ENCODE results near the gene CSTB. TPM values are rescaled to one million over a fixed set of nuclear protein-coding genes. Genes with fewer than 3 reads are reported as not detected.

CSTB gene
- total and polyA plus RNA-seq, 8 donors, result 0.58 to 403 (median 25.5) TPM

DNA sequence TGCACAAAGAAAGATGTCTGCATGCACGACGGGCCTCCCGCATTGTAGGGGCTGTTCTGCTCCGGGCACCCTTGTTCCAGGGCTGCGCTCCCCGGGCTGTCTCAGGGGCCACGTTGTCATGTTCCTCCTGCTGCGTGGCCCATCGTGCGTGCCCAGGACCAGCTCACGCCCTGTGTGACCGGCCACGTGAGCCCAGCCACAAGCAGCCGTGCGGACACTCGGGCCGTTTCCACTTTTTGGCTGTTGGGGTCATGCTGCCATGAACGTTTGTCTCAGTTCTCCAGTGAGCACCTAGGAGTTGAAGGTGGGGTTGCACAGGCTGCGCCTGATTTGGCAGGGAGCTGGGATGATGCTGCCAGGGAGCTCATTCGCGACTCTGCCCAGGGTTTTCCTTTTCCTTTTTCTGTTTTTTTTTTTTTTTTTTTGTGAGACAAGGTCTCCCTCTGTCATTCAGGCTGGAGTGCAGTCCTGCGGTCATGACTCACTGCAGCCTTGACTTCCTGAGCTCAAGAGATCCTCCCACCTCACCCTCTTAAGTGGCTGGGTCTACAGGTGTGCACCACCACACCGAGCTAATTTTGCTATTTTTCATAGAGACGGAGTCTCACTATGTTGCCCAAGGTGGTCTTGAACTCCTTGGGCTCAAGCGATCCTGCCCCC, 39.8 kb downstream of the CSTB start:
- Histone ChIP-seq H3K27me3 (no peaks in the 10 kb centered on the region), H3K9me3 (no peaks in the 10 kb centered on the region), H3K27ac (peak overlapping the region in 1 of 5 donors; percentile 76), H3K4me3 (no peak overlapping the region), H3K36me3 (peaks cover 0 to 55% (median 30%) of the 10 kb centered on the region in 4 donors), H3K4me1 (peaks cover 18 to 58% (median 46%) of the 10 kb centered on the region in 4 donors)
- no peak for DNase-seq
- intact Hi-C loops (cut with DNase I; ENCODE audit: low total_unique reads), result no loop called here
- WGBS, 5 donors, result 86 to 93% (median 91%) methylated on average over 24 to 25 of the region's 25 CpGs
- TF ChIP-seq, protein P1, sequence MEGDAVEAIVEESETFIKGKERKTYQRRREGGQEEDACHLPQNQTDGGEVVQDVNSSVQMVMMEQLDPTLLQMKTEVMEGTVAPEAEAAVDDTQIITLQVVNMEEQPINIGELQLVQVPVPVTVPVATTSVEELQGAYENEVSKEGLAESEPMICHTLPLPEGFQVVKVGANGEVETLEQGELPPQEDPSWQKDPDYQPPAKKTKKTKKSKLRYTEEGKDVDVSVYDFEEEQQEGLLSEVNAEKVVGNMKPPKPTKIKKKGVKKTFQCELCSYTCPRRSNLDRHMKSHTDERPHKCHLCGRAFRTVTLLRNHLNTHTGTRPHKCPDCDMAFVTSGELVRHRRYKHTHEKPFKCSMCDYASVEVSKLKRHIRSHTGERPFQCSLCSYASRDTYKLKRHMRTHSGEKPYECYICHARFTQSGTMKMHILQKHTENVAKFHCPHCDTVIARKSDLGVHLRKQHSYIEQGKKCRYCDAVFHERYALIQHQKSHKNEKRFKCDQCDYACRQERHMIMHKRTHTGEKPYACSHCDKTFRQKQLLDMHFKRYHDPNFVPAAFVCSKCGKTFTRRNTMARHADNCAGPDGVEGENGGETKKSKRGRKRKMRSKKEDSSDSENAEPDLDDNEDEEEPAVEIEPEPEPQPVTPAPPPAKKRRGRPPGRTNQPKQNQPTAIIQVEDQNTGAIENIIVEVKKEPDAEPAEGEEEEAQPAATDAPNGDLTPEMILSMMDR (IDR thresholded peaks at IDR 0.05), result no peak
- TF ChIP-seq POLR2A (IDR thresholded peaks at IDR 0.05) (no peak), POLR2AphosphoS5 (IDR thresholded peaks at IDR 0.05) (no peak), EP300 (IDR thresholded peaks at IDR 0.05) (no peak)

DNA sequence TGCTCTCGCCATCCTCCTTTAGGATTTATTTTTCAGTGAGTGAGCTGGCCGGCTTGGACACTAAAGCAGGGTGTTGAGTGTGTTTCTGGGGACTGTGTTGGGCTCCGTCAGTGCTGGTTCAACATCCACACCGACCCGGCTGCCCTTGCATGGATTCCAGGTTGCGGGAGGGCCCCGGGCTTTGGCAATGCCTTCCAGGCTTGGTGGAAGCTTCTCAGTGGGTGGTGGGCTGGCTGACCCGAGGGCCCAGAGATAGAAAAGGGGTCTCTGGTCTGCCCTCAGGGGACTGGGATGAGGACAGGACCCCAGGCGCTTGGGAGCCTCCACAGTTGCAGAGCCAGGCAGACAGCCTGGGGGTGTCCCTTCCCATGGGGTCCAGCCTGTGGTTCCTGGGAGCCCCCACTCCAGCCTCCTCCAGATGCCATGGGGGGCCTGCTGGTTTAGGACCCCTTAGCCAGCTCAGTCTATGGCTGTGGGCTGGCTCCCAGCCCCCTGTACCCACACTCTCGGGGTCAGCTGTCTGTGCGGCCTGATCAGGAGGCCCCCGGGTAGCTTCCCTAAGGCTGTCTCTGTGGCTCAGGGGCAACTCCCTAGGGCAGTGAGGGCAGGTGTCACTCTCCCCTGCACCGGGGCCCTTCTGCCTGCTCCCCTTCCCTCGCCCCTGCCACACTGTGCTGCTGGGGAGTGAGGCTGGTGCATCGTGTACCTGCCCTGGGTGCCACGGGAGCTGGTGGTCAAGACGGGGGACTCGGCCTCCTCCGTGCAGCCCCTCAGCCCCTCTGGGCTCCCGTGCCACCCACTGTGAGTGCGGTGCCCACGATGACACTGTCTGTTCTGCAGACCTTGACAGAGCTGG, 40.6 kb downstream of the CSTB start:
- H3K4me1 ChIP-seq, result peaks cover 18 to 58% (median 44%) of the 10 kb centered on the region in 4 donors
- intact Hi-C loops (cut with DNase I; ENCODE audit: low total_unique reads), result no loop called here
- peak overlapping the region; percentile 59 to 82 (median 68) for H3K27ac ChIP-seq

DNA sequence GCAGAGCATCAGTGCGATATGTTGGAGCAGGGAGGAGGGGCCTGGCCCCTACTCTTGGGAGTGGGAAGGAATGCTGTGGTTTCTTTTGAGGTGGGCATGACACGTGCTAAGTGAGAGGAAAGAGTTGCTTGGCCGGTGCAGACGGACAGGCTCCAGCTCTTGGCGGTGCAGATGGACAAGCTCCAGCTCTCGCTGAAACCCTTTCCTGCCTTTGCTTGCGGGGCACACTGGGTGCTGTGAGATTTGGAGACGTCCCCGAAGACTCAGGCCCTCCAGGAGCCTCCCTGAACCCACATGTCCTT, 41.2 kb downstream of the CSTB start:
- H3K4me1 ChIP-seq, result peaks cover 20 to 62% (median 47%) of the 10 kb centered on the region in 4 donors
- H3K4me3 ChIP-seq, result no peak overlapping the region
- H3K9me3 ChIP-seq, result no peaks in the 10 kb centered on the region
- peak; percentile 47 to 54 for DNase-seq
- intact Hi-C loops (cut with DNase I; ENCODE audit: low total_unique reads), result loop anchor here (5.0 kb wide), 1 partner anchor 32 kb away; no protein-coding TSS in a partner anchor
- TF ChIP-seq POLR2A (IDR thresholded peaks at IDR 0.05) (no peak), POLR2AphosphoS5 (IDR thresholded peaks at IDR 0.05) (peak in 2 of 3 donors; percentile 9 to 18)
- no peaks in the 10 kb centered on the region for H3K27me3 ChIP-seq
- H3K36me3 ChIP-seq, result peaks cover 0 to 51% (median 30%) of the 10 kb centered on the region in 4 donors
- 40 to 64% (median 50%) methylated on average over 9 of the region's 9 CpGs for WGBS, 5 donors
- peak overlapping the region; percentile 59 to 82 (median 68) for H3K27ac ChIP-seq

More for the DNA sequence above, 40.6 kb downstream of the CSTB start:
- H3K27me3 ChIP-seq, result no peaks in the 10 kb centered on the region
- DNase-seq, result no peak
- peaks cover 0 to 55% (median 30%) of the 10 kb centered on the region in 4 donors for H3K36me3 ChIP-seq
- TF ChIP-seq EP300 (IDR thresholded peaks at IDR 0.05) (no peak), POLR2A (IDR thresholded peaks at IDR 0.05) (no peak), POLR2AphosphoS5 (IDR thresholded peaks at IDR 0.05) (no peak)
- TF ChIP-seq, protein P1 (IDR thresholded peaks at IDR 0.05), result no peak
- H3K9me3 ChIP-seq, result no peaks in the 10 kb centered on the region
- H3K4me3 ChIP-seq, result no peak overlapping the region
- 87 to 92% (median 87%) methylated on average over 18 to 22 of the region's 22 CpGs for WGBS, 5 donors

DNA sequence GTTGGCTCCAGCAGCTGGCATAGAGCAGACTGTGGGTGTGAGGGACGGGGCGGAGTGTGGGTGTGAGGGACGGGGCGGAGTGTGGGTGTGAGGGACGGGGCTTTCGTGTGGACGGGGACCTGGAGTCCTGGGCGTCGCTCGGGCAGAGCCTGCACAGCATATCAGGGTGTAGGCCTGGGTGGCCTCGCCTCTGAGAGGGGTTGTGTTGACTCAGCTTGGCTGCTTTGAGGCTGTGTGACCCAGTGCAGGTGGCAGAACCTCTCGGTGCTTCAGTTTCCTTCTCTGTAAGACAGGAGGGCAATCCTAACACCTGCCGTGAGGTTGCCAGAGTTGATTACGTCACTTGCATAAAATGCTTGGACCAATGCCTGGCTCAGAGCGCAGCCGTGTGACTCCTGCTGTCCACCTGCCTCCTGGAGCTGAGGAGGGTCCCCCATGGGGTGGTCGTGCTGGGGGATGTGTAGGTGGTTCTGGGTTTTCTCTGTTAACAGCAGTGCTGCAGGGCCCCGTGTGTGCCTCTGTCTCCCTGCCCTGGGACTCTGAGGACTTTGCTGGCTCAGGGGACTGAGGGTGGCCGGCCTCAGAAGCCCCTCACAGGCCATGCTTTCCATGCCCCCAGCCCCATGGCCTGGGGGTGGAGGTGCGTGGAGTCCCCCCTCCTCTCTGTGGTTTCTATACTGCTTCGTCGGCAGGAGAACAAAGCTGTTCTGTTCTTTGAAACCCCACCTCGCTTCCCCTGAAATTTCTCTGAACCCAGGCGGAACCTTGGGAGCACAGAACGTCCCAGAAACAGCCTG, 41.8 kb downstream of the CSTB start:
- H3K36me3 ChIP-seq, result peaks cover 0 to 50% (median 30%) of the 10 kb centered on the region in 4 donors
- H3K4me1 ChIP-seq, result peaks cover 23 to 68% (median 51%) of the 10 kb centered on the region in 4 donors
- H3K4me3 ChIP-seq, result no peak overlapping the region
- intact Hi-C loops (cut with DNase I; ENCODE audit: low total_unique reads), result loop anchor here (5.0 kb wide), 1 partner anchor 33 kb away; no protein-coding TSS in a partner anchor
- WGBS, 5 donors, result 33 to 55% (median 40%) methylated on average over 19 to 25 of the region's 25 CpGs
- DNase-seq, result peak; percentile 77 to 83
- H3K27ac ChIP-seq, result peak overlapping the region; percentile 59 to 82 (median 68)
- TF ChIP-seq POLR2AphosphoS5 (IDR thresholded peaks at IDR 0.05) (peak in 2 of 3 donors; percentile 22 to 69), EP300 (IDR thresholded peaks at IDR 0.05) (no peak)
- no peaks in the 10 kb centered on the region for H3K27me3 ChIP-seq
- no peaks in the 10 kb centered on the region for H3K9me3 ChIP-seq

Data from stomach (tissue), 9 donors.